ENCODE results near the gene CDCA5. TPM values are rescaled to one million over a fixed set of nuclear protein-coding genes. Genes with fewer than 3 reads are reported as not detected.
A peak's percentile ranks its signal among the peaks of the same experiment; 100 is the strongest.

The CDCA5 gene
- total RNA-seq, 1 donor from 2014 or later = 1.0 TPM

DNA sequence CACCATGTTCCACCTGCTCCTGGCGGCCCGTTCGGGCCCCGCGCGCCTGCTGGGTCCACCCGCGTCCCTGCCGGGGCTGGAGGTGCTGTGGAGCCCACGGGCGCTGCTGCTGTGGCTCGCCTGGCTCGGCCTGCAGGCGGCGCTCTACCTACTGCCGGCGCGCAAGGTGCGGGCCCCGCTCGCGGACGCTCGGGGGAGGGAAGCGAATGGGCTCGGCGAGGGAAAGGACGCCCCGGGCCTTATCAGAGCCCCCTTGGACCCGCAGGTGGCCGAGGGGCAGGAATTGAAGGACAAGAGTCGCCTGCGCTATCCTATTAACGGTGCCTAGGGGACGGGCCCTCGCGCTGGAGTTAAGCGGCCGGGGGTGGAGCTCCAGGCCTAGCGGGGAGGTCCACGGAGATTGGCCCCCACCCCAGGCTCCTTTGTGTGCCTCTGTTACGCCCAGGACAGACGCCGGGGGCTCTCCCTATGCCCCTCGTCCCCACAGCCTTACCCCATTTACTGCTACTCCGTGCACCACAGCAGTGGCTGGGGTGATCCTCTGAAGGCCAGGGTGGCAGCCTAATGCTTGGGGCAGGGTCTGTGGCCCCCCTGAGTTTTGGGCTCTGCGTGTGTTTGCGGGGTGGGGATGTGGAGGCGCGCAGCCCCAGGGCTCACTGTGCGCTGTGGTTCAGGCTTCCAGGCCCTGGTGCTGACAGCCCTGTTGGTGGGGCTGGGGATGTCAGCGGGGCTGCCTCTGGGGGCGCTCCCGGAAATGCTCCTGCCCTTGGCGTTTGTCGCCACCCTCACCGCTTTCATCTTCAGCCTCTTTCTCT lies 28.9 kb upstream of the CDCA5 start:
- Histone ChIP-seq H3K9ac (ENCODE audit: low read depth in 1 of 3, low read length in 3 of 3) (peak overlapping the region; percentile 72 to 86 (median 73)), H3K27ac (ENCODE audit: low read depth, low read length) (no peak overlapping the region)

DNA sequence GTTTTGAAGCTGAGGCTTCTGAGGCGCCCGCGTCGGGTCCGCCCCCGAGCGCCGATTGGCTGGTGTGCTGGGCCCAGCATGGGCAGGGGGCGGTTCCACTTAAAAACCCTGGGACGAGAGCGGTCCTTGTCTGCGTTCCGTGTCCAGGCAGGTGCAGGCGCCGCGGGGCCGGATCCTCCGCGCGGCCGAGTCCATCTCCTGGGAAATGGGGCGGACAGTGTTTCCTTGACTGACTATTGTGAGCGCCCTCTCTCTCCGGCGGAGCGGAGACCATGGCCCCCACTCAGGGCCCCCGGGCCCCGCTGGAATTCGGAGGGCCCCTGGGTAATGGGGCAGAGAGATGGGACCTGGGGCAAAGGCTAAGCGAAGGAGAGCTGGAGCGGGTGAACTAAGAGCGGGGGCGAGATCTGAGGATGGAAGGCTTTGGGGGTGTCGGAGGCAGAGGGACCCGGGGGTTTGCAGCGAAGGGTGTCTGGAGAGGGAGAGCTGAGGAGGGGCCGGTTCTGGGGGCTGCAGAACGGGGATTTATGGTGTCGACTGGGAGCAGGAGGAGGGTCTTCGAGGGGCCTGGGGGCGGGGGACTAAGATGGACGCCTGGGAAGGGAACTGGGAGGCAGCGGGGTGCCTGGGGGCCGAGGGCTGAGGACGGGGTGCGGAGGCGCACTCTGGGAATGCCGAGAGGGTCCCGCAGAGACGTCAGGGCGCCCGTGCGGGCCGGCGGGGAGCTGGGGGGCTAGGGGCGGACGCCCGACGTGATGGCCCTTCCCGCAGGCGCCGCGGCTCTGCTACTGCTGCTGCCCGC lies 28.1 kb upstream of the CDCA5 start, which contains the start of gene TM7SF2:
Gene TM7SF2 (plus strand): TSS at position 129 of the 802 bp plus-strand sequence. CDS start 144 bp downstream, at position 273.
- Histone ChIP-seq H3K27ac (ENCODE audit: low read depth, low read length) (peak within 1 kb of the TSS; percentile 62), H3K27me3 (ENCODE audit: control insufficient read depth in 3 of 3, insufficient read depth in 3 of 3, low read length in 3 of 3) (no peaks in the 10 kb centered on the region), H3K9me3 (ENCODE audit: control insufficient read depth in 3 of 3, low read length in 3 of 3) (no peaks in the 10 kb centered on the region), H3K4me3 (ENCODE audit: low read length in 3 of 3) (peak within 1 kb of the TSS; percentile 69 to 76 (median 72)), H3K4me1 (ENCODE audit: control insufficient read depth in 3 of 3, insufficient read depth in 3 of 3, low read length in 3 of 3) (peaks cover 34 to 61% (median 53%) of the 10 kb centered on the region in 3 donors), H3K9ac (ENCODE audit: low read depth in 1 of 3, low read length in 3 of 3) (peak within 1 kb of the TSS; percentile 72 to 86 (median 73)), H3K36me3 (ENCODE audit: control insufficient read depth in 3 of 3, insufficient read depth in 3 of 3, low read length in 3 of 3) (peaks cover 26 to 32% (median 28%) of the 10 kb centered on the region in 3 donors)

More for the DNA sequence above, 28.9 kb upstream of the CDCA5 start:
- Histone ChIP-seq H3K27me3 (ENCODE audit: control insufficient read depth in 3 of 3, insufficient read depth in 3 of 3, low read length in 3 of 3) (no peaks in the 10 kb centered on the region), H3K36me3 (ENCODE audit: control insufficient read depth in 3 of 3, insufficient read depth in 3 of 3, low read length in 3 of 3) (peaks cover 24 to 28% (median 26%) of the 10 kb centered on the region in 3 donors), H3K9me3 (ENCODE audit: control insufficient read depth in 3 of 3, low read length in 3 of 3) (no peaks in the 10 kb centered on the region), H3K4me1 (ENCODE audit: control insufficient read depth in 3 of 3, insufficient read depth in 3 of 3, low read length in 3 of 3) (peaks cover 34 to 66% (median 54%) of the 10 kb centered on the region in 3 donors), H3K4me3 (ENCODE audit: low read length in 3 of 3) (peak overlapping the region; percentile 69 to 76 (median 72))

DNA sequence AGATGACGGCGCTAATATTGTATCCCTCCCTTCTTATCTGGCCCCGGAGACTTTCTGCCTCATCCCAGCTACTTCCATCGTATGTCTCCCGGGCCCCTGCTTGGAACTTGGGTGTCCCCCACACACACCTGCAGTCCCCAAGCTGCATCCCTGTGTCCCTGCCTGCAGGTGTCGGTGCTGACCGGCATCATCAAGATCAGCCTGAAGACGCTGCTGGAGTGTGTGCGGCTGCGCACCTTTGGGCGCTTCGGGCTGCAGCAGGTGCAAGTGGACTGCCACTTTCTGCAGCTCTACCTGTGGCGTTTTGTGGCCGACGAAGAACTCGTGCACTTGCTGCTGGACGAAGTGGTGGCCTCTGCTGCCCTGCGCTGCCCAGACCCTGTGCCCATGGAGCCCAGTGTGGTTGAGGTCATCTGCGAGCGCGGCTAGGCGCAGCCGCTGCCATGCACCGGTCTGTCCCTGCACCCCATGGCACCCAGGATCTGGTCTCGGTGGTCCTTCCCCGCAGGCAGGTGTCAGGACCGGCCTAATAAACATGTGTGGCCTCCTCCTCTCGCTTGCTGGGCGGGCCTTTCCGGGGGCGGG lies 27.4 kb upstream of the CDCA5 start:
- peaks cover 28 to 54% (median 46%) of the 10 kb centered on the region in 3 donors for H3K4me1 ChIP-seq (ENCODE audit: control insufficient read depth in 3 of 3, insufficient read depth in 3 of 3, low read length in 3 of 3)
- no peak overlapping the region for H3K27ac ChIP-seq (ENCODE audit: low read depth, low read length)
- H3K36me3 ChIP-seq (ENCODE audit: control insufficient read depth in 3 of 3, insufficient read depth in 3 of 3, low read length in 3 of 3) = peaks cover 26 to 32% (median 28%) of the 10 kb centered on the region in 3 donors
- peak overlapping the region; percentile 35 to 64 (median 54) for H3K4me3 ChIP-seq (ENCODE audit: low read length in 3 of 3)
- no peaks in the 10 kb centered on the region for H3K27me3 ChIP-seq (ENCODE audit: control insufficient read depth in 3 of 3, insufficient read depth in 3 of 3, low read length in 3 of 3)
- no peaks in the 10 kb centered on the region for H3K9me3 ChIP-seq (ENCODE audit: control insufficient read depth in 3 of 3, low read length in 3 of 3)
- peak overlapping the region in 1 of 3 donors; percentile 60 for H3K9ac ChIP-seq (ENCODE audit: low read depth in 1 of 3, low read length in 3 of 3)

DNA sequence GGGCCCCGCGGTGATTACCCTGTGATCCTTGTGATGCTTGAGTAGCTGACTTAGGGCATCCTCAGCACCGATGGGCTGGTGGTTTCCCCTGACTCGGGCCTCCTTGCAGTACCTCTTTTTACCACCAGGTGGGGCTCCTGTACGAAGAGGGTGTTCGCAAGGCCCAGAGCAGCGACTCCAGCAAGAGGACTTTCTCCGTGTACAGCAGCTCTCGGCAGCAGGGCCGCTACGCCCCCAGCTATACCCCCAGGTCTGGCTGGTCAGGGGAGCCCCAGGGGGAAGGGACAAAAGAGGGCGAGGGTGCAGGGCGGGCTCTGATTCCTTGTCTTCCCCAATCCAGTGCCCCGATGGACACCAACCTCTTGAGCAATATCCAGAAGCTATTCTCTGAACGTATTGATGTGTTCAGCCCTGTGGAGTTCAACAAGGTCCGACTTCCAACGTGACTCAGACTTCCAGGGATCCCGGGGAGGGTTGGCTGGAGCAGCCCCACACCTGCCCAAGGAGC lies 26.6 kb upstream of the CDCA5 start:
- H3K9ac ChIP-seq (ENCODE audit: low read depth in 1 of 3, low read length in 3 of 3) = peak overlapping the region; percentile 34 to 60 (median 51)
- peaks cover 22 to 45% (median 38%) of the 10 kb centered on the region in 3 donors for H3K4me1 ChIP-seq (ENCODE audit: control insufficient read depth in 3 of 3, insufficient read depth in 3 of 3, low read length in 3 of 3)
- no peaks in the 10 kb centered on the region for H3K9me3 ChIP-seq (ENCODE audit: control insufficient read depth in 3 of 3, low read length in 3 of 3)
- peaks cover 21 to 33% (median 26%) of the 10 kb centered on the region in 3 donors for H3K36me3 ChIP-seq (ENCODE audit: control insufficient read depth in 3 of 3, insufficient read depth in 3 of 3, low read length in 3 of 3)
- no peak overlapping the region for H3K27ac ChIP-seq (ENCODE audit: low read depth, low read length)
- H3K4me3 ChIP-seq (ENCODE audit: low read length in 3 of 3) = no peak overlapping the region
- H3K27me3 ChIP-seq (ENCODE audit: control insufficient read depth in 3 of 3, insufficient read depth in 3 of 3, low read length in 3 of 3) = no peaks in the 10 kb centered on the region

DNA sequence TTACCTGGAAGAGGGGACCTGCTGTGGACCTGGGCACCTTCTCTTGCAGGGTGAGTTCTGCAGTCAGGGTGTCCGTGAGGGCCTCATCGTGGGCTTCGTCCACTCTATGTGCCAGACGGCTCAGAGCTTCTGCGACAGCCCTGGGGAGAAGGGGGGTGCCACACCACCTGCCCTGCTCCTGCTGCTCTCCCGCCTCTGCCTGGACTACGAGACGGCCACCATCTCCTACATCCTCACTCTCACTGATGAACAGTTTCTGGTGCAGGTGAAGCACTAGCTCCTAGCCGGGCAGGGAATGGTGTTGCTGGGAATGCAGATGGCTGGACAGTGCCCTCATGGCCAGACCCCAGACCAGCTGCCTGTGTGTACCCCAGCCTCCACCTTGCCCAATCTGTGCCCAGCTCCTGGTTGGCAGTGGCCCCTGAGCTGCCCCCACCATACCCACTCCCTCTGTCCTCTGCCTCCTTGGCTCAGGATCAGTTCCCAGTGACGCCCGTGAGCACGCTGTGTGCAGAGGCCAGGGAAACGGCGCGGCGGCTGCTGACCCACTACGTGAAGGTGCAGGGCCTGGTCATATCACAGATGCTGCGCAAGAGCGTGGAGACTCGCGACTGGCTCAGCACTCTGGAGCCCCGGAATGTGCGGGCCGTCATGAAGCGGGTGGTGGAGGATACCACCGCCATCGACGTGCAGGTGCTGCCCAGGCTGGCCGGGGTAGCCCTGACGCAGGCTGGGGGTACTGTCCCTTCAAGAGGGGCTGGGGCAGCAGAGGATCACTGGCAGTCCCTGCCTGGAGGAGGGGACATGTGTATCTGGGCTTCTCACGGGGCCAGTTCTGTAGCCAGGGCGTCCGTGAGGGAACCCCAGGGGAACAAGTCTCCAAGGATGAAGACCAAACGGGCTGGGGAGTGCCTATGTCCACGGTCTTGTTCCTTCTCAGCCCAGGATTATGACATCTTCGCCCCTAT lies 25.7 kb upstream of the CDCA5 start:
- Histone ChIP-seq H3K27ac (ENCODE audit: low read depth, low read length) (no peak overlapping the region), H3K36me3 (ENCODE audit: control insufficient read depth in 3 of 3, insufficient read depth in 3 of 3, low read length in 3 of 3) (peaks cover 20 to 33% (median 26%) of the 10 kb centered on the region in 3 donors), H3K27me3 (ENCODE audit: control insufficient read depth in 3 of 3, insufficient read depth in 3 of 3, low read length in 3 of 3) (no peaks in the 10 kb centered on the region), H3K4me1 (ENCODE audit: control insufficient read depth in 3 of 3, insufficient read depth in 3 of 3, low read length in 3 of 3) (peaks cover 22 to 39% (median 38%) of the 10 kb centered on the region in 3 donors), H3K9me3 (ENCODE audit: control insufficient read depth in 3 of 3, low read length in 3 of 3) (no peaks in the 10 kb centered on the region), H3K4me3 (ENCODE audit: low read length in 3 of 3) (no peak overlapping the region), H3K9ac (ENCODE audit: low read depth in 1 of 3, low read length in 3 of 3) (no peak overlapping the region)

DNA sequence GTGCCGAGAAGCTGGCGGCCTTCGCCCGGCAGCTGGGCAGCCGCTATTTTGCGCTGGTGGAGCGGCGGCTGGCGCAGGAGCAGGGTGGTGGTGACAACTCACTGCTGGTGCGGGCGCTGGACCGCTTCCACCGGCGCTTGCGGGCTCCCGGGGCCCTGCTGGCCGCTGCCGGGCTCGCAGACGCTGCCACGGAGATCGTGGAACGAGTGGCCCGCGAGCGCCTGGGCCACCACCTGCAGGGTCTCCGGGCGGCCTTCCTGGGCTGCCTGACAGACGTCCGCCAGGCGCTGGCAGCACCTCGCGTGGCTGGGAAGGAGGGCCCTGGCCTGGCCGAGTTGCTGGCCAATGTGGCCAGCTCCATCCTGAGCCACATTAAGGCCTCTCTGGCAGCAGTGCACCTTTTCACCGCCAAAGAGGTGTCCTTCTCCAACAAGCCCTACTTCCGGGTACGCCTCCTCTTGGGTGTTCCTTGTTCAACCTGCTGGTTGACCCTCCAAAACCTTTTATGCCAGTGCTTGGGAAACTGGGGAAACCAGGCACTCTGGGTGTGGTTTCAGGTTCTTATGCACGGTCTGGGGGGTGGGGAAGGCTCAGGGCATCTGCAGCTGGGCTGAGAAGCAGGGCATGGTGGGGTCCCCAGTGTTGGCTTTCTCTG lies 24.8 kb upstream of the CDCA5 start:
- Histone ChIP-seq H3K4me3 (ENCODE audit: low read length in 3 of 3) (no peak overlapping the region), H3K9me3 (ENCODE audit: control insufficient read depth in 3 of 3, low read length in 3 of 3) (no peaks in the 10 kb centered on the region), H3K27me3 (ENCODE audit: control insufficient read depth in 3 of 3, insufficient read depth in 3 of 3, low read length in 3 of 3) (no peaks in the 10 kb centered on the region), H3K9ac (ENCODE audit: low read depth in 1 of 3, low read length in 3 of 3) (no peak overlapping the region), H3K4me1 (ENCODE audit: control insufficient read depth in 3 of 3, insufficient read depth in 3 of 3, low read length in 3 of 3) (peaks cover 22 to 42% (median 39%) of the 10 kb centered on the region in 3 donors), H3K27ac (ENCODE audit: low read depth, low read length) (no peak overlapping the region), H3K36me3 (ENCODE audit: control insufficient read depth in 3 of 3, insufficient read depth in 3 of 3, low read length in 3 of 3) (peaks cover 20 to 31% (median 26%) of the 10 kb centered on the region in 3 donors)

DNA sequence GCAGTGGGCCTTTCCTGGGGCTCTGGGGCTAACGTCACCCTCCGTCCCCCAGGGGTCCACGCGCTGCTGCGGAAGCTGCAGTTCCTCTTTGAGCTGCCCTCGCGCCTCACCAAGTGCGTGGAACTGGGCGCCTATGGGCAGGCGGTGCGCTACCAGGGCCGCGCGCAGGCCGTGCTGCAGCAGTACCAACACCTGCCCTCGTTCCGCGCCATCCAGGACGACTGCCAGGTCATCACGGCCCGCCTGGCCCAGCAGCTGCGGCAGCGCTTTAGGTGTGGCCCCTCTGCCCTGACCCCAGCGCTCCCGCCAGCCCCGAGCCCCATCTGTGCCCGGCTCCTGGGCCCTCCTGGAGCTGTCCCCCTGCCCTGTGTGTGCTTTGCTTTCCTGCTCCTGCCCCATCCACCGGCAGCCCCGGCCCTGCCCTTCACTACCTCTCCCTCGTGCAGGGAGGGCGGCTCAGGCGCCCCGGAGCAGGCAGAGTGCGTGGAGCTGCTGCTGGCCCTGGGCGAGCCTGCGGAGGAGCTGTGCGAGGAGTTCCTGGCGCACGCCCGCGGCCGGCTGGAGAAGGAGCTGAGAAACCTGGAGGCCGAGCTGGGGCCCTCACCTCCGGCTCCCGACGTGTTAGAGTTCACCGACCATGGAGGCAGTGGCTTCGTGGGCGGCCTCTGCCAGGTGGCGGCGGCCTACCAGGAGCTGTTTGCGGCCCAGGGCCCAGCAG lies 24.1 kb upstream of the CDCA5 start:
- Histone ChIP-seq H3K27me3 (ENCODE audit: control insufficient read depth in 3 of 3, insufficient read depth in 3 of 3, low read length in 3 of 3) (no peaks in the 10 kb centered on the region), H3K36me3 (ENCODE audit: control insufficient read depth in 3 of 3, insufficient read depth in 3 of 3, low read length in 3 of 3) (peaks cover 20 to 31% (median 26%) of the 10 kb centered on the region in 3 donors), H3K4me1 (ENCODE audit: control insufficient read depth in 3 of 3, insufficient read depth in 3 of 3, low read length in 3 of 3) (peaks cover 19 to 38% (median 37%) of the 10 kb centered on the region in 3 donors), H3K9ac (ENCODE audit: low read depth in 1 of 3, low read length in 3 of 3) (no peak overlapping the region), H3K27ac (ENCODE audit: low read depth, low read length) (no peak overlapping the region), H3K4me3 (ENCODE audit: low read length in 3 of 3) (no peak overlapping the region), H3K9me3 (ENCODE audit: control insufficient read depth in 3 of 3, low read length in 3 of 3) (no peaks in the 10 kb centered on the region)

DNA sequence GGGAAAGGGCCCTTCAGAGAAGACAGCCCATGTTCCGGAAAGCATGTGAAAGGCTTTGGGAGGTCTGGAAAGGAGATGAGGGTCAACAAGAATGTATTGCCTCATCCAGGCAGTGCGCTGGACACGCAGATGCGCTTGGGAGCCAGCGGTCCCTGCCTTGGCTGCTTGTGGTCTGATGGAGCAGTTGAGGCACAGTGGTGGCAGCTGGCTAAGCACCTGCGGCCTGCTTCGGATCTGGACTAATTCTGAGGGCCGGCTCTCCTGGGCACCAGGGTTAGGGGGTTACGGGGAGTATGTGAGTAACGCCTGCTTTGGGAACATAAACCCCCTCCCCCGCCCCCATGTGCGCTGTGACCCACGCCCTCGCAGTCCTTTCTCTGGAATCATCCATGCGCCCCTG lies 23.2 kb upstream of the CDCA5 start:
- Histone ChIP-seq H3K27me3 (ENCODE audit: control insufficient read depth in 3 of 3, insufficient read depth in 3 of 3, low read length in 3 of 3) (no peaks in the 10 kb centered on the region), H3K4me1 (ENCODE audit: control insufficient read depth in 3 of 3, insufficient read depth in 3 of 3, low read length in 3 of 3) (peaks cover 23 to 37% (median 37%) of the 10 kb centered on the region in 3 donors), H3K4me3 (ENCODE audit: low read length in 3 of 3) (no peak overlapping the region), H3K27ac (ENCODE audit: low read depth, low read length) (no peak overlapping the region), H3K36me3 (ENCODE audit: control insufficient read depth in 3 of 3, insufficient read depth in 3 of 3, low read length in 3 of 3) (peaks cover 20 to 31% (median 26%) of the 10 kb centered on the region in 3 donors), H3K9ac (ENCODE audit: low read depth in 1 of 3, low read length in 3 of 3) (no peak overlapping the region), H3K9me3 (ENCODE audit: control insufficient read depth in 3 of 3, low read length in 3 of 3) (no peaks in the 10 kb centered on the region)

Measured in skeletal muscle tissue (tissue), 4 donors.